HL-60 (cell line): ENCODE measurements around the gene C11orf86.

ENCODE experiments used
- CTCF ChIP-seq: IDR thresholded peaks from one replicate; pipeline ENCODE4 v1.5.1; 2011; ENCODE audit warnings: low read length, control low read depth, inconsistent platforms; ENCODE audit not compliant: insufficient read depth
- GABPA ChIP-seq: IDR thresholded peaks from 2 replicates; pipeline ENCODE4 v1.6.1; 2012; ENCODE audit warnings: low read depth
- POLR2AphosphoS5 ChIP-seq: IDR thresholded peaks from 2 replicates; pipeline ENCODE4 v1.6.1; 2012; ENCODE audit warnings: low read depth
- REST ChIP-seq: IDR thresholded peaks from 2 replicates; pipeline ENCODE4 v1.6.1; 2012; ENCODE audit warnings: low read depth; ENCODE audit not compliant: insufficient replicate concordance
- SPI1 ChIP-seq: IDR thresholded peaks from 2 replicates; pipeline ENCODE4 v1.6.1; 2012; ENCODE audit warnings: low read depth, mild to moderate bottlenecking, borderline replicate concordance

- no peak for TF ChIP-seq REST
- TF ChIP-seq CTCF = no peak
- no peak for TF ChIP-seq POLR2AphosphoS5
- no peak for TF ChIP-seq GABPA
- no peak for TF ChIP-seq SPI1
These were observed 12.9 kb upstream of the C11orf86 start for GRCh38 chr11:66962247-66962646.
